GM19455 (cell line): Measurements from ENCODE around the gene SLC38A3.

Experiments
- ATAC-seq: cut with Tn5 transposase; IDR thresholded peaks from one replicate; pipeline ENCODE4 v1.9.1; 2021; ENCODE audit not compliant: unreplicated experiment

Gene SLC38A3

DNA sequence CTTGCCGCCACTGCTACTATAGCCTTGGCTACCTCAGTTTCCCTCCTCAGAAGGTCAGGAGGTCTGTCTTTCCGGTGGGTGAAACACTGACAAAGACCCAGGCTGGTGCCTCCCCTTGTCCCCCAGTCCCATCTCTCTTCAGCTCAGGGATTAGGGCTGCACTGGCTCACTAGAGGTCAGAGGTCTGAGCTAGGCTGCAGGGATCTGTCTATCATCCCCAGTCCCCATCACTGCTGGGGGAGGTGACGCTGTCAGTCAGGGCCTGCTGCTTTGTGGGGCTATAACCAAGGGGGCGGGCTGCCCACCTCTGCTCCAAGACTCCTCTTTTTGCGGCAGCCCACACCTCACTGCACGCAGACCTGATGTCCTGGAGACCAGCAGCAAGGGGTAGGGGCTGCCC lies 36.3 kb upstream of the SLC38A3 start:
- no peak for ATAC-seq

DNA sequence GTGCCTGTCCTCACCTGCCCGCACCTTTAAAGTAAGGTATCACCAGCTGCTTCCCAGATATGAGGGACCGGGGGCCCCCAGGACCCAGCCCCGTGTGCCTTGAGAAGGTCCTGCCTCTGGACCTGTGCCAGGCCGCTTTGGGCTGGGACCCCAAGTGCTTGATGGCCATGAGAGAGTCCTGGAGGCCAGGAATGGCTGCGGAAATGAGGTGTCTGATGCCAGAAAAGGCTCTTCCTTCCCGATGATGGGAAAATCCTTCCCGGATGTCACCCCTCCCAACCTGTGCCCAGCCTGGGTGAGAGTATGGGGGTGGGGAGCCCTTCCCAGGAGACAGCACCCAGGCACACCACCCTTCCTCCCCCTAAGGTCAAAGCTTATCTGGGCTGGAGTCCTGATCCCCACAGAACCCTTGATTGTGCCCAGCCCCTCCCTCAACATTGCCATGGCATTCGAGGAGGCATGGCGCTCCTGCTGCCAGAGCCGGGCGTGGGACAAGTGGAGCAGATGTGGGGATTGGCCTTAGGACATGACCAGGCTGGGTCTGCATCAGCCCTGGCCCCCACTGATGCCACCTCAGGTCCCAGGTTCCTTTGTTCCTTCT lies 35.7 kb upstream of the SLC38A3 start:
- ATAC-seq, result no peak

DNA sequence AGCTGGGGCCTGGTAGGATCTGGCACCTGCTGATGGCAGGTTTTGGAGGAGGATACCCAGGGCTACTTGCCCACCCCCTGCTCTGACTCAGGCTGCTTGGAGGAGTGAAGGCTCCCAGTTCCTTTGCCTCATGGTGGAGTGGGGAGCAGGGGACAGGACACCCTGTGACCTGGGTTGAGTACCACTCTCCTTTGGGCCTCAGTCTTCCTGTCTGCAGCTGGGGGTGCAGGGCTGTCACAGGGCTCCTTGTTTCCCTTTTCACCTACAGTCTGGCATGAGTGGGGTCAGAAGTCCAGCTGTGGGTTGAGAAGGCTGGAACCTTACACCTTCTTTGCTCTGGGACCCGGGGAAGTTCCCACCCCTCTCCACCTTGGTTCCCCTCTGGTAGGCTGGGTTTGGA lies 35.2 kb upstream of the SLC38A3 start:
- ATAC-seq, result no peak

DNA sequence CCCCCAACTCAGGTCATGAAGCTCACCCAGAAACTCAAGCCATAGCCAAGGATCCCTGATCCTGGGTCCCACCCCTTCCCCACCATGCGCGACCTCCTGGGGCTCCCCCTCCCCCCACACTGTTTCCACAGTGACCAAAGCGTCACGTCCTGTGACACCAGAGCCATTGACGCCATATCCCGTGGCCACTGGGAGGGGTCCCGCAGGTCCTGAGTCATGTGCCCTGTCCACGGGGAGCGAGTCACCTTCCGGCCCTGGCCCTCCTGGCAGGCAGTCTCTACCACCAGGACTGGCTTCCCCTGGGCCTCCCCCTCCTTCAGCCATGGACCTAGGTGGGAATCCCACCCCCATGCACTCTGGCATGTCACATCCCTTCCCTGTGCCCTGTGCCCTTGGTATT lies 34.4 kb upstream of the SLC38A3 start:
- no peak for ATAC-seq

DNA sequence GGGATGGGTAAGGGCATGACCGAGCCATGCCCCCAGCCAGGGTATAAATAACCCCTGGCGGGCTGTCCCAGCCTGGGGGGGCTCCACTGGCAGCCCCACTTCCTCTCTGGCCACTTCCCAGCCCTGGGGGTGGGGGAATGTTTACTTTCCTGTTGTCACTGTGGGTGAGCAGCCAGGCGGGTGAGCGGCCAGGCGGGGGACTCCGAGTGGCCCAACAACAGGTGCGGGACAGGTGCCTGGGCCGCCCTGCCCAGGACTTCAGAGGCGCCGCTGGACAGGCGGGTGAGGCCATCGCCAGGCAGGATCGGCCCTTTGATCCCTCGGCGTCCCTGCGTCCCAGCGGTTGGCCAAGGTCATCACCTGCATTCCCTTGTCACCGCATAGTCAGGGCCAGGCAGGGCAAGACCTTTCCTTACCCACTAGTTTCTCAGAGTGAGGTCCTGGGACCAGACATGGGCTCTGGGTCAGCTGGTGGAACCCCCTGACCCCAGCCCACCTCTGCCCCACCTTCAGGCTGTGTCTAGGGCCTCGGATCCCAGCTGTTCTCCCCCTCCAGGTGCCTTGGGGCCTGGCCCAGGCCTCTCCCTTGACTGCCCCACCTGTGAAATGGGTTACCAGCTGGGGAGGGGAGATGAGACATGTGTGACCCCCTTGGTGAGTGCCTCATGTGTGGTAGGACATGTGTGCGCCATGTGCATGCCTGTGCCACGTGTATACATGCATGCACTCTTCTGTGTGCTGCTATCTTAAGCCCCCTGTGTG lies 33.4 kb upstream of the SLC38A3 start:
- no peak for ATAC-seq

DNA sequence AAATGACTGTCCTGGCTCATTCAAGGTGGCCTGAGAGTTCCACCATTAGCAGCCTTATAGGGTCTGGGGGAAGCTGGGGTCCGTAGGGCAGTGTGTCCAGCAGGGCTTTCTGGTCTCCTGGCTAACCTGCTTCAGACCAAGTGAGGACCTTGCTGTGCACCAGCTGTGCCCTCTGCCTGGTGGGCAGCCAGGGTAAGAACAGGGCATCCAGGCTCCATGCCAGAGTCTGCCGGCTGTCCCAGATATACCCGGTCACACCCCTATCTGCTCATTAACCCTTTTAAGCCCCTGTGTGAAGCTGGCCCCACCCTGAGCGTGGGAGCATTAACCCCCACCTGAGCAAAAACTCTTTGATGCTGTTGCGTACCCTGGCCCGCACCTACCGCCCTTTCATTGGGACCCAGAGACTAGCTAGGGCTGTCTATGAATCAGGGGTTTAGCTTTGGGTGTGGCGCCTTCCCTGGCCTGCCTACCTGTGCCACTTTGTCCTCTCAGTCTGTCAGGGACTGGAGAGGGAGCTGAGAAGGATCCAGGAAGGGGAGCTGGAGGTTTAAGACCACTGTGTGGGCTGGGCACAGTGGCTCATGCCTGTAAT lies 32.3 kb upstream of the SLC38A3 start:
- ATAC-seq, result no peak

DNA sequence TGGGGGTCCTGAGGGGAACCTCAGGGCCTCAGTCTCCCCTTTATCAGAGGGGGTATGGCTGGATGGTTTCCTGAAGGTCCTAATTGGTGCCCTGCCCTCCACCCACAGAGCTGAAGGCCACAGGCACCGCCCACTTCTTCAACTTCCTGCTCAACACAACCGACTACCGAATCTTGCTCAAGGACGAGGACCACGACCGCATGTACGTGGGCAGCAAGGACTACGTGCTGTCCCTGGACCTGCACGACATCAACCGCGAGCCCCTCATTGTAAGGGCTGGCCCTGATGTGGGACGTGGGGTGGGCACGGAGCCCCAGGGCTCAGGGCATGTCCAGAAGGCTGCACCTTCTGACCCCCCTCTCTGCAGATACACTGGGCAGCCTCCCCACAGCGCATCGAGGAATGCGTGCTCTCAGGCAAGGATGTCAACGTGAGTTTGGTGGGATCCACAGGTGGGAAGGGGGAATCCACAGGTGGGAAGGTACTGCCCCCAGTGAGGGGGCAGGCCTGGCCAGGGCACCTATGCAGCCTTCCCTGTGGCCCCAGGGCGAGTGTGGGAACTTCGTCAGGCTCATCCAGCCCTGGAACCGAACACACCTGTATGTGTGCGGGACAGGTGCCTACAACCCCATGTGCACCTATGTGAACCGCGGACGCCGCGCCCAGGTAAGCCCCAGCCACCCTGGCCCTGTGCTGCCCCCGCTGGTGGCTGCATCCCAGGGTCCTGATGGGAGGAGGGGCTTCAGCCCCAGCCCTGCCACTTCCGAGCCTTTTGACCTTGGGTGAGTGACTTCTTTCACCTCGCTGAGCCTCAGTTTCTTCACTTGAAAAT lies 31.2 kb upstream of the SLC38A3 start:
- no peak for ATAC-seq

DNA sequence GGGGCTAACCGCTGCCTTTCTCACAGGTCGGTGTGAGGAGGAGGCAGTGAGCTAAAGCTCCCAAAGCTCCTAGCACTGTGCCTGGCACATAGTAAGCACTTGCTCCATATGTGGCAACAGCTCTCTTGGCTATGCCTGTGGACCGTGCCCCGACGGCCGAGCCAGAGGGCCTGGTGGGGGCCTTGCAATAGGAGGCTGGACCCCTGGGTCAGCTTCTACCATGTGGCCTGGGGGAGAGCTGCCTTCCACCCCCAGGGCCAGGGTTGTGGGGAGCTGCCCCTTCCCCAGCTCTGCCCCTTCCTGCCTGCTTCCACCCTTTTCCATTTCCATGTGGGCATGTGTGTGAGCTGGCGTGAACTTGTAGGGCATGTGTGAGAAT lies 30.6 kb upstream of the SLC38A3 start:
- ATAC-seq, result no peak

DNA sequence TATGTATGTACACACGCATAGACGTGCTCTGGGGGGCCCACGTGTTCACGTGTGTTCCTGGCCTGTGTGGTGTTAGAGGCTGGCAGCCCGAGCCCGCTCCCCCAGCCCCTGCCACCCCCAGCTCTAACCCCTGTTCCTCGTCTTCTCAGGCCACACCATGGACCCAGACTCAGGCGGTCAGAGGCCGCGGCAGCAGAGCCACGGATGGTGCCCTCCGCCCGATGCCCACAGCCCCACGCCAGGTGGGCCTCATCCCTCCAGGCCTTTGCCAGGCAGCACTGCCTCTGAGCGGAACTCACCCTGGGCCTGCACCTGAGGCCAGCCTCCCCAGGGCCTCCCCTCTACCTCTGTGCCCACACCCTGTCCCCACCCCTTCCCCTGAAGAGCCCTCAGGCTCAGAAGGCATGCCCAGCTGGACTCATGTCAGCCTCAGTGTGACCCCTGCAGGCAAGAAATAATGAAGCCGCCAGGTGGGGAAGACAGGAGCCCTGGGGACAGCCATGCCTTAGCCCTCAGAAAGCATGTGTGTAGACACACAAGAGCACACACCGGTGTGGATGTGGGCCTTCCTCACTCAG lies 30.0 kb upstream of the SLC38A3 start:
- ATAC-seq, result no peak

DNA sequence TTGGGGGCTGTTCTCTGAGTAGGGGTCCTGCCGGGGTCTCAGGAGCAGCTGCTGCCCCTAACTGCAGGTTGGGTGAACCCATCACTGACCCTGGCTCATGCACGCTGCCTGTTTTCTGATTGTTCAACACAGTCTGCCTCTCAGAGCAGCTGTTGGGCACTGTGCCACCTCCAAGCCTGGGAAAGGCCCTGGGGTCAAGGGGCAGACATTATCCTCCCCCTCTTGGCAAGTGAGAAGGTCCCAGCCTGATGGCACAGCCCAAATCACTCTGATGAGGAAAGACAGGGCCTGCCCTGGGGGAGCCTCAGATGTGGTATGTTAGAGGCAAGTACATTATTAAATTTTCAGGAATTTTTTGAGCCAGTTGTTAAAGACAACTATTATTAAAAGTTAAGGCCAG lies 27.7 kb upstream of the SLC38A3 start:
- no peak for ATAC-seq

DNA sequence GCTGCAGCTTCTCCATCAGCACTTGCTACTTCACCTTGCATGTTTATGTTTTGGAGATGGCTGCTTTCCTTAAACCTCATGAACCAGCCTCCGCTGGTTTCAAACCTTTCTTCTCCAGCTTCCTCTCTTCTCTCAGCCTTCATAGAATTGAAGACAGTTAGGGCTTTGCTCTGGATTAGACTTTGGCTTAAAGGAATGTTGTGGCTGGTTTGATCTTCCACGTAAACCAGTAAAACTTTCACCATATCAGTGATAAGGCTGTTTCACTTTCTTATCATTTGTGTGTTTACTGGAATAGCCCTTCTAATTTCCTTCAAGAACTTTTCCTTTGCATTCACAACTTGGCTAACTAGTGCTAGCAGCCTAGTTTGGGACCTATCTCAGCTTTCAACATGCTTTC lies 25.4 kb upstream of the SLC38A3 start:
- ATAC-seq, result no peak

DNA sequence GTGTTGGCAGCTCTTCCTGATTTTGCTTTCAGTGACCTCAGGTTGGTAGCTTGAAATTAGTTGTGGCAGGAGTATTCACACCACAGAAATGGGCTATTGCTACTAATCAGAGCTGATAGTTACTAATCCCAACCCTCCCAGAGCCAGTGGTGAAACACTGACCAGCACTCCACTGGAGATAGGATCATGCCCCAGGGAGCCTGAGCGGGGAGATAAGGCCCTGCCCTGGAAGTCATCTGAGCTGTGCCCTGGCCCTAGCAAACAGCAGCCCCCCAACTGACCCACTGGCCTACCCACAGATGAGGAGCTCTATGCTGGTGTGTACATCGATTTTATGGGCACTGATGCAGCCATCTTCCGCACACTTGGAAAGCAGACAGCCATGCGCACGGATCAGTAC lies 23.1 kb upstream of the SLC38A3 start:
- ATAC-seq, result no peak

DNA sequence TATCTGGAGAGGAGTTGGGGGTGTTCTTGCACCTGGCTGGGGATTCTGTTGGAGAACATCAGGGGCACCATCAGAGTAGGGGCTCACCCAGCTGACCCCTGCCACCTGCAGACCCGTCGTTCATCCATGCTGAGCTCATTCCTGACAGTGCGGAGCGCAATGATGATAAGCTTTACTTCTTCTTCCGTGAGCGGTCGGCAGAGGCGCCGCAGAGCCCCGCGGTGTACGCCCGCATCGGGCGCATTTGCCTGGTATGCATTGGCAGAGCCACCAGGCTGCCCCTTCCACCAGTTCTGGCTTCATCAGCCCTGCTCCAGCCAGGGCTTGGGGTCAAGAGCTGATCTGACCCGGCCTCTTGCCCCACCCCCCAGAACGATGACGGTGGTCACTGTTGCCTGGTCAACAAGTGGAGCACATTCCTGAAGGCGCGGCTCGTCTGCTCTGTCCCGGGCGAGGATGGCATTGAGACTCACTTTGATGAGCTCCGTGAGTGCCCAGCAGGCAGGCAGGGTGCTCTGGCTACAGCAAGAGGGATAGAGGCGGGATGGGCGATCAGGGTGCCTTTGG lies 22.5 kb upstream of the SLC38A3 start:
- ATAC-seq, result no peak

DNA sequence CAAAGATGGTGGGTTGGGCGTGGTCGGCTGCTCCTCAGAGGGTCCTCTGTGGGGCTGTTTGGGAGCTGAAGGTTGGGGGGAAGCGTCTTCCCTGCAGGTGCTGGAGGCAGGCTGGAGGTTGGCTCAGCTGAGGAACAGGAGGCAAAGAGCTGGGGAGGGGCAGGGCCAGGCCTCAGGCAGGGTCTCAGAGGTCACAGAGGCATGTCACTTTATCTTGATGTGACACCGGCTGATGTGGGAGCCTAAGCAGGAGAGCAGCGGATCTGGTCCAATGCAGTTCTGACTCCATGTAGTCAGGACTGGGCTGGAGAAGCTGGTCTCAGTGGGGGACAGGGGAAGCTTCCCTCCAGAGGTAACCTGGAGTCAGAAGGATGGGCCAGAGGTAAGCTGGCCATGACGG lies 21.3 kb upstream of the SLC38A3 start:
- no peak for ATAC-seq

DNA sequence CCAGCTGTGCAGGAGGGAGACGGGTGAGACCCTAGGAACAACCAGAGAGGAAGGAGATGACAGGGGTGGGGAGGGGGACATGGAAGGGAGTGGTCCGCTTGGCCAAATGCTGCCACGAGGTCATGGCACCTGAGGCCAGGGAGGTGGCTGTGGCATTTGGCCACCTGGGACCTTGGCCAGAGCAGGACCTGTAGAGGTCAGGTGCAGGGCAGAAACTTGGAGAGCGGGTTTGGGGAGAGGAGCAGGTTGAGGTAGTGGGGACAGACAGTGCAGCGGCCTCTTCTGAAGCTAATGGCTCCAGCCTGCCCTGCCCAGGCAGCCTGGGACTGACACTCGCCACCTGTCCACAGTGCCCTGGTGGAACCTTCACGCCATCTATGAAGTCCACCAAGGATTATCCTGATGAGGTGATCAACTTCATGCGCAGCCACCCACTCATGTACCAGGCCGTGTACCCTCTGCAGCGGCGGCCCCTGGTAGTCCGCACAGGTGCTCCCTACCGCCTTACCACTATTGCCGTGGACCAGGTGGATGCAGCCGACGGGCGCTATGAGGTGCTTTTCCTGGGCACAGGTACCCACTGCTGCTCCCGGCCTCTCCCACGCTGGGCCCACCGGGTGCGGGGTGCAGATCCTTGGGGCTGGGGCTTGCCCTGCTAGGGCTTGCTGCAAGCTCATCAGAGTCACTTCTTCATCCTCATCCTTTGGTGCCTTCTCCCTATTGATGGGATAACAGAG lies 20.7 kb upstream of the SLC38A3 start:
- ATAC-seq, result no peak

DNA sequence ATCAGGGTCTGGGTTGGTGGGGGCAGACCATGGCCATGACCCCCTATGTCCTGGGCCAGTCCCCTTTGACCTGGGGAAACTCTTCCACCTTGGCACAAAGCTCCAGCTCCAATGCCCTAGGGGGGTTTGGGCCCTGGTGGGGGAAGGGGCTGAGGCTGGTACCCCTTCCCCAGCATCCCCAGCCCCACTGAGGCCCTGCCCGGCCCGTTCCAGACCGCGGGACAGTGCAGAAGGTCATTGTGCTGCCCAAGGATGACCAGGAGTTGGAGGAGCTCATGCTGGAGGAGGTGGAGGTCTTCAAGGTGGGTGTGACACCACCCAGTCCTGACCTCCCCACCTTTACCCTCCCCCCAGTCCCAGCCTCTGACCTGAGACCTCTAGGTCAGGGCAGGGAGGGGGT lies 19.8 kb upstream of the SLC38A3 start:
- ATAC-seq, result no peak

DNA sequence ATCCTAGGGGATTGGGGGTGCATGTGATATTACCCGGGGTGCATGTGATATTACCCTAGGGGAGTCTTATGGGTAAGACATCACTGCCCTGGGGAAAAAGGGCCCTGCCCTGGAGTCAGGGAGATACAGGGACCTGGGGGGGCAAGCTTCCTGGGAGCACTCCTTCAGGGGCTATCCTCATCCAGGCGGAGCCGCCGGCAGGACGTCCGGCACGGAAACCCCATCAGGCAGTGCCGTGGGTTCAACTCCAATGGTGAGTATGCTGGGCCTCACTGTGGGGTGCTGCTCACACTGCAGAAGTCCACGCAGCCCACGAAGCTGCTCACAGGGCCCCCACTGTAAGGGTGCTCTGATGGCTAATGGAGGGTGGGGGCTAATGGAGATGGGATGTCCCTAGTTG lies 19.0 kb upstream of the SLC38A3 start:
- ATAC-seq, result no peak

DNA sequence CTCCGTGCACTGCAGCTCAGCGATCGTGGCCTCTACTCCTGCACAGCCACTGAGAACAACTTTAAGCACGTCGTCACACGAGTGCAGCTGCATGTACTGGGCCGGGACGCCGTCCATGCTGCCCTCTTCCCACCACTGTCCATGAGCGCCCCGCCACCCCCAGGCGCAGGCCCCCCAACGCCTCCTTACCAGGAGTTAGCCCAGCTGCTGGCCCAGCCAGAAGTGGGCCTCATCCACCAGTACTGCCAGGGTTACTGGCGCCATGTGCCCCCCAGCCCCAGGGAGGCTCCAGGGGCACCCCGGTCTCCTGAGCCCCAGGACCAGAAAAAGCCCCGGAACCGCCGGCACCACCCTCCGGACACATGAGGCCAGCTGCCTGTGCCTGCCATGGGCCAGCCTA lies 17.3 kb upstream of the SLC38A3 start:
- ATAC-seq, result no peak

DNA sequence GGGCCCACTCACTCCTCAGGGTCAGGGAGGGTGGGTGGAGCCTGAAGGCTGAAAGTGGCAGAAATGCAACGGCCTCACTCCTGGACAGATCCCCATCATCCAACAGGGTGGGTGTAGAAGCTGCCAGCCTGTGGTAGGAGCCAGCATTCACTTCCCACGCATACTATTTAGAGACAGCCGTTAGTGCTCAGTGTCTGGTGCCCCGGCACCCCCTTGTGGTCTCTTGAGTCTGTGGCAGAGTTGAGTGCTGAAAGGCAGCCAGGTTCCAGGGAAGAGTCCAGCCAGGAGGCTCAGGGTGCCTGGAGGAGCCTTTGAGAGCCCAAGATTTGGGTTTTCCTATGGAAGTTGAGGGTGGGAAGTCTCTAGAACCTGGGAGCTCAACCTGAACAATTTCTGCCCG lies 15.8 kb upstream of the SLC38A3 start:
- no peak for ATAC-seq

DNA sequence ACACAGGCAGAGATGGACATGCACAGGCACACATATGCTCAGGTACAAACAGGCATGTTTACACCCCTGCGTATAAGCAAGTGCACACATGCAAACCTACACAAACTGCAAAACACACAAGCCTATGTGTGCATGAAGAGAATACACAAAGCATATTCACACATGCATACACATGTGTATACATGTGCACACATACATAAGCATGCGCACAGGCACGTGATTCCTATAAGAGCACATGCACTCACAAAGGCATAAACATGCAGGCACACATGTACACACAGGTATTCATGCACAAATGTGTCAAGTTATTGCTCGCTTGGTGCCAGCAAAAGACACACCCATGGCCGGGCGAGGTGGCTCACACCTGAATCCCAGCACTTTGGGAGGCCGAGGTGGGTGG lies 15.1 kb upstream of the SLC38A3 start:
- ATAC-seq, result no peak
